ENCODE measurements around the gene HMGN1. TPM values are rescaled to one million over a fixed set of nuclear protein-coding genes. Genes with fewer than 3 reads are reported as not detected.
A peak's percentile ranks its signal among the peaks of the same experiment; 100 is the strongest.

The HMGN1 gene
- total RNA-seq, 1 donor from 2014 or later = 376 TPM

DNA sequence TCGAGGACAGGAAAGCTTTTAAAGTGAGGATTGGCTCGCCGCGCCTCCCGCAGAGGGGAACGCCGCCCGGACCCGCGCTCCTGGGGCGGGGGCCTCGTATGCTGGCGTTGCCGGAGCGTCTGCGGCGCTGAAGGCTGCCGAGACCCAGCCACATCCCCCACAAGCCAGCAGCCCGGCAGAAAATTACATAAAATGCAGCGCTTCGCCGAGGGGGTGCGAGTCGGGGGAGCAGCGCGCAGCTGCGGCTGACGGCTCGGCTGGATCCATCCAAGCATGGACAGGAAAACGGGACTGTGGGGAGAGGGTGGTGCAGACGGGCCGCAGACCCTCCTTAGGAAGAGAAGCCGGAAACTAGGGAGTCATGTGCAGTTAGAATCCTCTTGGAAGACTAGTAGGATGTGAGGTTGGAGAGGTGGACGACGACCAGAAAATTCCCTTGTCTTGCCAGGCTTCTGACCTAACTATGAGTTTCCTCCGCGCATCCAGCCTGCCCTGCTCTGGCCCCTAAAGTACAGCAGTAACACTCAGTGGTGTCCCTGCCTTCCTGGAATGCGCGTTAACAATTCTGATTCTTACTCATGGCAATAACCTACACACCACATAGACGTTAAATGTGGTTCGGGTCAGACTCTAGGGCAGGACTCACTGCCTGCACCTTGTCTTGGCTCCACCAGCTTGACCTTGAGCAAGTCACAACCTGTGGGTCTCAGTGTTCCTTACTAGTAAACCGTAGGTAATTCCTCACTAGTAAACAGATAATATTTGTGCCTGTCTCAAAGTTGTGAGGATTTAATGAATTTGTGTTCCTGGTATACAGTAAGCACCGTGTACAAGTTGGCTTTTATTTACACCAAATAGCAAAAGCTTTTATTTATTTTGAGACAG lies 34.5 kb downstream of the HMGN1 start:
- TF ChIP-seq, protein P1, sequence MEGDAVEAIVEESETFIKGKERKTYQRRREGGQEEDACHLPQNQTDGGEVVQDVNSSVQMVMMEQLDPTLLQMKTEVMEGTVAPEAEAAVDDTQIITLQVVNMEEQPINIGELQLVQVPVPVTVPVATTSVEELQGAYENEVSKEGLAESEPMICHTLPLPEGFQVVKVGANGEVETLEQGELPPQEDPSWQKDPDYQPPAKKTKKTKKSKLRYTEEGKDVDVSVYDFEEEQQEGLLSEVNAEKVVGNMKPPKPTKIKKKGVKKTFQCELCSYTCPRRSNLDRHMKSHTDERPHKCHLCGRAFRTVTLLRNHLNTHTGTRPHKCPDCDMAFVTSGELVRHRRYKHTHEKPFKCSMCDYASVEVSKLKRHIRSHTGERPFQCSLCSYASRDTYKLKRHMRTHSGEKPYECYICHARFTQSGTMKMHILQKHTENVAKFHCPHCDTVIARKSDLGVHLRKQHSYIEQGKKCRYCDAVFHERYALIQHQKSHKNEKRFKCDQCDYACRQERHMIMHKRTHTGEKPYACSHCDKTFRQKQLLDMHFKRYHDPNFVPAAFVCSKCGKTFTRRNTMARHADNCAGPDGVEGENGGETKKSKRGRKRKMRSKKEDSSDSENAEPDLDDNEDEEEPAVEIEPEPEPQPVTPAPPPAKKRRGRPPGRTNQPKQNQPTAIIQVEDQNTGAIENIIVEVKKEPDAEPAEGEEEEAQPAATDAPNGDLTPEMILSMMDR (conservative IDR thresholded peaks at IDR 0.05; ENCODE audit: low read depth, low read length) = no peak
- H3K4me3 ChIP-seq (ENCODE audit: low read depth, low read length) = peak overlapping the region; percentile 75
- DNase-seq (ENCODE audit: low read depth) = peak; percentile 31

GRCh38 chr21:39313571-39314142 lies 35.2 kb downstream of the HMGN1 start, which contains the start of gene BRWD1:
TSS of gene BRWD1 (minus strand) at chr21:39313632. CDS start at chr21:39313491, 141 bp downstream.
- TF ChIP-seq, protein P1 (conservative IDR thresholded peaks at IDR 0.05; ENCODE audit: low read depth, low read length) = peak; percentile 22
- peak within 1 kb of the TSS; percentile 75 for H3K4me3 ChIP-seq (ENCODE audit: low read depth, low read length)
- peak; percentile 22 for DNase-seq (ENCODE audit: low read depth)

- DNase-seq (ENCODE audit: low read depth) = no peak
- H3K4me3 ChIP-seq (ENCODE audit: low read depth, low read length) = peak overlapping the region; percentile 75
- TF ChIP-seq, protein P1 (conservative IDR thresholded peaks at IDR 0.05; ENCODE audit: low read depth, low read length) = no peak
Observed at GRCh38 chr21:39313042-39313570, 35.8 kb downstream of the HMGN1 start.

GRCh38 chr21:39312112-39313041 lies 36.5 kb downstream of the HMGN1 start:
- H3K4me3 ChIP-seq (ENCODE audit: low read depth, low read length) = peak overlapping the region; percentile 75
- peak; percentile 36 for DNase-seq (ENCODE audit: low read depth)
- TF ChIP-seq, protein P1 (conservative IDR thresholded peaks at IDR 0.05; ENCODE audit: low read depth, low read length) = no peak

- H3K4me3 ChIP-seq (ENCODE audit: low read depth, low read length) = no peak overlapping the region
- TF ChIP-seq, protein P1 (conservative IDR thresholded peaks at IDR 0.05; ENCODE audit: low read depth, low read length) = no peak
- DNase-seq (ENCODE audit: low read depth) = no peak
Observed at GRCh38 chr21:39311164-39311563, 37.7 kb downstream of the HMGN1 start.

DNA sequence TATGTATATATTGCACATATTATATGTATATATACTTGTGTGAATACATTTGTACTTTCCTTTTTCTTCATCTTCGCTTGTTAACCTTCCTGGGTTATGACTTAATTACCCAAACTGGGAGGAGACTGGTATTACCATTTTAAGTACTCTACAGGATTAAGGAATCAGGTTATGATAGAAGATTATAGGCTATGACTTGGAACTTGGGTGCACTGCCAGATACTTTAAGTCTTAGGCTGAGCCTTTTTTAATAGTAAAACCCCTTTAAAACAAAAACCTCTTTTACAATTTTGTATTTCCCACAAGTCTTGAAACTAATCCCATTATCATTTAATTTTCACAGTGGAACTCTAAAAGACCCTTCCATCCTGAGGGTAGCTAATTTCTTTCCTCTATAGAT lies 41.4 kb downstream of the HMGN1 start:
- no peak overlapping the region for H3K4me3 ChIP-seq (ENCODE audit: low read depth, low read length)
- TF ChIP-seq, protein P1 (conservative IDR thresholded peaks at IDR 0.05; ENCODE audit: low read depth, low read length) = no peak
- no peak for DNase-seq (ENCODE audit: low read depth)

All from epithelial cell of proximal tubule (primary cell).